OCI-M2 (cell line): ENCODE data around the gene PRUNE2.
"Not testable (repeated sequence)": the region's sequence is repeated elsewhere in the genome, so short reads cannot be mapped to it uniquely, and the experiment has no call there.

Experiments used
- DNase-seq: peaks from one replicate; lab custom pipeline; 2025; ENCODE audit not compliant: unreplicated experiment; lab: John Stamatoyannopoulos, UW

Gene PRUNE2

GRCh38 chr9:76868897-76869296, 37.0 kb downstream of the PRUNE2 start:
- no peak for DNase-seq

DNA sequence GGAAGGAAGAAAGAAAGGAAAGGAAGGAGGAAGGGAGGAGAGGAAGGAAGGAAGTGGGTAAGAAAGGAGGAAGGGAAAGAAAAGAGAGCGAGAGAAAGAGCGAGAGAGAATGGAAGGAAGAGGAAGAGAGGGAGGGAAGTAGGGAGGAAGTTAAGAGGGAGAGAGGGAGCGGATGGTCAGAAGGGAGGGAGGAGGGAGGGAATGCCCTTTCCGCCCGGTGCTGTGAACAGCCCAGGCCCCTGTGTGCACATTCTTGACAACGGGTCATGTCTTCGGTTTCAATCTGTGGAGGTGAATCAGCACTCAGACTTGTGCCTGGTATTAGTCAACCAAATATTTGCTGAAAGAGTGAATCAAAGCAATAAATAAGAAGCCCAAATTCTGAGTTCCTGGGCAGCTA, 39.2 kb downstream of the PRUNE2 start:
- no peak for DNase-seq

DNA sequence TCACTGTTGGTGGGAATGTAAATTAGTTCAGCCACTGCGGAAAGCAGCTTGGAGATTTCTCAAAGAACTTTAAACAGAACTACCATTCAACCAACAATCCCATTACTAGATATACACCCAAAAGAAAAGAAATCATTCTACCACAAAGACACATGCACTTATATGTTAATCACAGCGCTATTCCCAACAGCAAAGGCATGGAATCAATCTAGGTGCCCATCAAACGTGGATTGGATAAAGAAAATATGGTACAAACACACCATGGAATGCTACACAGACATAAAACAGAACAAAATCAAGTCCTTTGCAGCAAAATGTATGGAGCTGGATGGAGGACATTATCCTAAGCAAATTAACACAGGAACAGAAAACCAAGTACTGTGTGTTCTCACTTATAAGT, 42.1 kb downstream of the PRUNE2 start:
- no peak for DNase-seq

DNA sequence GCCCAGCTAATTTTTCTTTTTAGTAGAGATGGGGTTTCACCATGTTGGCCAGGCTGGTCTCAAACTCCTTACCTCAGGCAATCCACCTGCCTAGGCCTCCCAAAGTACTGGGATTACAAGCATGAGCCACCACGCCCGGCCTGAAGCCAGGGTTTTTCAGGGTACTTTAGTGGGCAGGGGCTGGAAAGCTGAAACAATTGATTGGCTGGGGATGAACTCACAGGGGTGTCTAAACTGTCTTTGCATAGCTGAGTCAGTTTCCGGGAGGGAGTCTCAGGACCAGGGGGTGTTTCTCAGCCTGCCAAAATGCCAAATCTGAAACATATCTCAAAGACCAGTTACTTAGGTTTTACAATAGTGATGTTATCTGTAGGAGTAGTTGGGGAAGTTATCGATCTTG, 46.1 kb downstream of the PRUNE2 start:
- DNase-seq, result no peak

DNA sequence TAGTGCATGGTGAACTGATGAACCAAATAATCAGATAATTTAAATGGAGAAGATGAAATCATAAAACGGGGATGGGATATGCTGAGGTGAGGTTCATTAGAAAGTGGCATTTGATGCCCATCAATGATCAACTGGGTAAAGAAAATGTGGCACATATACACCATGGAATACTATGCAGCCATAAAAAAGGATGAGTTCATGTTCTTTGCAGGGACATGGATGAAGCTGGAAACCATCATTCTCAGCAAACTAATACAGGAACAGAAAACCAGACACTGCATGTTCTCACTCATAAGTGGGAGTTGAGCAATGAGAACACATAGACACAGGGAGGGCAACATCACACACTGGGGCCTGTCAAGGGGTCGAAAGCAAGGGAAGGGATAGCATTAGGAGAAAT, 47.7 kb downstream of the PRUNE2 start:
- not testable (repeated sequence) for DNase-seq

DNA sequence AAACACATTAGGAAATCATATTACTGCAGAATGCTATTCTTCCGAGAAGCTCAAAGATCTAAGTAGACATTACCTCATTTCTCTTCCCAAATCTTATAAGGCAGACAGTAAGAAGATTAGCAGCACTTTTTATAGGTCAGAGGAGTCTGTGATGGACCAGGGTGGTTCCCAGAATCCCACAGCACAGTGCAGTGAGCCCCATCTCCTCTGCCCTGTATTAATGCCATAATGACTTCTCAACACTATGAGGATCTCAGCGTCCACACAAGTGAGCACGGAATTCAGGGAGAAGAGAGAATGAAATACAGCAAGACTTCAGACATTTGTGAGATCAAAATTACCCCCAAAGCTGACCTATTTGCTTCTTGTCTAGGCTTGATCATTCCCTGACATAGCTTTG, 49.9 kb downstream of the PRUNE2 start:
- no peak for DNase-seq

GRCh38 chr9:76855015-76855414, 50.9 kb downstream of the PRUNE2 start:
- no peak for DNase-seq

DNA sequence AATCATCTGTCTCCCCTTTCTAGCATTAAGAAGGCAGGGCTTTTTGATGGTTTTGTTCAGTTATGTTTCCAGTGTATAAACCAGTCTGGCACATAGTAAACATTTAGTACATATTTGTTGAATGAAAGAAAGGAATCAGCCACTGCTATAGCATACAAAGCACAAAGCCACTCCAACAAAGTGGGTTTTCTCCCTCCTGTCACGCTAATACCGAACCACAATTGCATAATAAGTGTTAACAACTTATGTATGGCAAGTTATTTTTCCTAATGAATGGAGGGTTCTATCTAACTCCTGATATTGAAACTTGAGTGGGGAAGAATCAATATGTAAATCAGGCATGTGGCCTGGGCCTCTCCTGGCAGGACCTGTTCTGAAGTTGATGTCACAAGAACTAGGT, 53.9 kb downstream of the PRUNE2 start:
- no peak for DNase-seq

DNA sequence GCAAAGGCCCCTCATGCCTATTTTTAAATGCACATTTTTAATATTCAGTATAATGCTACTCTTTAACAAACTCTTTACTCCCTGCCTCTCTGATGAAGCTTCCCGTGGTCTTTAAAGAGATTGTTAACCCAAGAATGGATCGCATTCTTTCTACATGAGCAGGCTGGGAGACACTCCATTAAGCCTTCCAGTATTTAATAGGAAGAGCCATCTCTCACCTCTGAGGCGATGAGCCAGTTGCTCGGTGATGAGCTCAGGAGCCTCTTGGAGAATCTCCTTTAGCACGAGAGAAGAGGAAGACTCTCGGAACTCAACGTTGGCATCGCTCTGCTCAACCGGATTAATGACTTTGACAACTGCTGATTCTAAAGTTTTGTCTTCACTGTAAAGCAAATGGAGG, 59.6 kb downstream of the PRUNE2 start:
- no peak for DNase-seq

GRCh38 chr9:76845254-76845653, 60.7 kb downstream of the PRUNE2 start:
- no peak for DNase-seq

- DNase-seq, result no peak
Observed at GRCh38 chr9:76835571-76836283, 70.2 kb downstream of the PRUNE2 start.

GRCh38 chr9:76828447-76828846, 77.5 kb downstream of the PRUNE2 start:
- no peak for DNase-seq

DNA sequence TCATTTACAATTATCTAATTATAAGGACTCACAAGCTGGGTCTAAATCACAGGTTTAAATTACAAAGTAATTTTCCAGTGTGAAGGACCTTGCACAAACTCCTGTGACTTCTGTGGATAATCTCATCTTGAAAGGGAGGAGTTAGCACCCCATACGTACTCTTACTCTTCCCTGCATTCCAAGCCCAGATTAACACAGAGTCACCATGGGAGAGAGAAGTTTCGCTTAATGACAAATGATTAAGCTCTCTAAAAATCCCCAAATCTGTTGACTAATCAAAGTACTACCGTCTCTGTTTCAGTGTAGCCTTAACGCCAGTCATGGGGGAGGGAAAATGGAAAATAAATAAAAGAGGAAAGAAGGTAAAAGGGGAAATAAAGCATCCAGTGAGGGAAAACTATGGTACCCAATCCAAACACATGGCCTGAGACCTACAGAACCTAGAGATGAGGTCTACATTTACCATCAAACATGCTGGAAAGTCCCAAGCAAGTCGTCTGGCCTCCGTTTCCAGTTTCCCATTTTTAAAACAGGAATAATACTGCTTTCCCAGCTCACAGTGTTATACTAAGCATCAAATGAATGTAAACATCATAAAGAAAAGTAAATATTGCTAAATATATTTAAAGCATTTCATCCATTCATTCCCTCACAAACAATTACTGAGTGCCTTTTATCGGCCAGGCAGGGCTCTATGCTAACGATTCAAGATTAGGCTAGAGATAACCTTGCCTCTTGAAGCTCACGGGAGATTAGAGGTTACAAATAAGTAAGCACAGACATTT, 78.4 kb downstream of the PRUNE2 start:
- DNase-seq, result no peak

DNA sequence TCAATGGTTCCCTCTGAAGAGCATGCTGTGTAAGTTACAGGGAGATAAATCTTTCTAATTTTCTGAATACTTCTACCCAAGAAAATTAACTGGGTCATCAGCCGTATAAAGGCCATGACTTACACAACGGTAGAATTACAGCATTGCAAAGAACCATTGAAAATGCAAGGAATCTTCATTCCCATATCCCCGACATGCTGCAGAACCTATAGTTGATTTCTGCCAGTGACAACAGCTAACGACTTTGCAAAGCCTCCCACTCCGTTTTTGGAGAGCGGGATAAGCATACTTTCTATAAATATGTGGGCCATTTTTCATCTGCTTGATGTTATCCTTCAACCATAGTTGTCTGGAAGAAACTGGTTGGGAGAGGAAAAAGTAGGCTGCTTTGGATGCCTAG, 85.5 kb downstream of the PRUNE2 start:
- DNase-seq, result no peak

DNA sequence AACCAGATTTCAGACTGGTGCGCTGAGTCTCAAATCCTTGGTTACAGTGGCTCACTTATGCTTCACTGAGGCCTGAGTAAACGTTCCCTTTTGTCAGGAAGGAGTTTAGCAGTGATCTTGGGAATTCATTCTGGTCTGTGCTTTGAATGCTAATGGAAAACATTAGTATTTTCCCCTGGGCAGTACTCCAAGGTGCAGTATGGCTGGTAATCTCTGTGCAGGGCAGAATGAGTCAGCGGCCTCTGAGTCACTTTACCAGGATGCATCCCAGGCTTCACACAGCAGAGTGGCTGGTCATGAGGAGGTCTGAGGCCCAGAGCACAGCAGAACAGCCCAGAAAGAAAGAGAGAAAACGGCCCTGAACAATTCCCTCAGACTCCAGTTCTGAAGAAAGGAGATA, 87.6 kb downstream of the PRUNE2 start:
- DNase-seq, result no peak

- no peak for DNase-seq
Observed at GRCh38 chr9:76817489-76817888, 88.4 kb downstream of the PRUNE2 start.

GRCh38 chr9:76812591-76812990, 93.3 kb downstream of the PRUNE2 start:
- DNase-seq, result no peak

- no peak for DNase-seq
Observed at GRCh38 chr9:76810377-76810957, 95.4 kb downstream of the PRUNE2 start.

DNA sequence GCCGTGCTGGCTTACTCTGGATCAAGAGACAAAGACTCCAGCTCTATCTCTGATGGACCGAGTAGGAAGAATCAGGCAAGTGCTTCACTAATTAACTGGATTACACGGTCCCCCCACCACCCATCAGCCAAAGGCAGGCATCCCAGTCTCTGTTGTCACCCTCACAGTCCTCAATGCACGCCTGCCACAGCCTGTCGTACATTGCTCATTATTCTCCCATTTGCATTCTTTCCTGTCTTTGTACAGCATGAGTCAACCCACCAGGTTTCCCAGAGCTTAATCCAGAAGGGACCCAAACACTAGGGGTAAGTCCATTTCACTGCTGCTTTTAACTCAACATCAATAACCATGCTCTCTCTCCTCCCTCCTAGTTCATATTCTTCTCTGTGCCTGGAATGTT, 97.3 kb downstream of the PRUNE2 start:
- DNase-seq, result no peak

DNA sequence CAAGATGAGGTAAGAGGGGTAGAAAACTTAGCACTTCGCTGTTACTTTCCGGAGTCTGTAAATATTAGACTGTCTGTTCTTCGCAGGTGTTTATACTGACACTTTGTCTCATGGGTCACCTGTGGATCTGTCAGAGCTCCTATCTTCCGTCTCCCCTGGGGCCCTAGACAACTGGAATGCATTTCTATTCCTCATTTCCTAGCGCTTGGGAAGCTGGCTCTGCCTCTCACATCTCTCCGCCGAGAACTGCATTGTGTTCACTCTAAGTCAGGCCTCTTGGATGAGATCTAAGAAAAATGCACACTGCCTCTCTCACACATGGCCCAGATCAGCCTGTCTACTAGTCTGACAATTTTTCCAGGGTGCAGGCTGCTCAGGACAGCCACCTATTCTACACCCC, 102.2 kb downstream of the PRUNE2 start:
- DNase-seq, result no peak

GRCh38 chr9:76803083-76803482, 102.8 kb downstream of the PRUNE2 start:
- DNase-seq, result no peak

GRCh38 chr9:76800901-76801300, 105.0 kb downstream of the PRUNE2 start:
- DNase-seq, result no peak
